NOMO-1 treated with DMSO at 0.1 percent for 48 hours (cell line): Measurements from ENCODE around the gene RPS6KC1.
"Not testable (repeated sequence)": the region's sequence is repeated elsewhere in the genome, so short reads cannot be mapped to it uniquely, and the experiment has no call there.

Source experiments
- DNase-seq: peaks from one replicate; lab custom pipeline; 2025; ENCODE audit not compliant: unreplicated experiment; lab: John Stamatoyannopoulos, UW

RPS6KC1 gene, protein sequence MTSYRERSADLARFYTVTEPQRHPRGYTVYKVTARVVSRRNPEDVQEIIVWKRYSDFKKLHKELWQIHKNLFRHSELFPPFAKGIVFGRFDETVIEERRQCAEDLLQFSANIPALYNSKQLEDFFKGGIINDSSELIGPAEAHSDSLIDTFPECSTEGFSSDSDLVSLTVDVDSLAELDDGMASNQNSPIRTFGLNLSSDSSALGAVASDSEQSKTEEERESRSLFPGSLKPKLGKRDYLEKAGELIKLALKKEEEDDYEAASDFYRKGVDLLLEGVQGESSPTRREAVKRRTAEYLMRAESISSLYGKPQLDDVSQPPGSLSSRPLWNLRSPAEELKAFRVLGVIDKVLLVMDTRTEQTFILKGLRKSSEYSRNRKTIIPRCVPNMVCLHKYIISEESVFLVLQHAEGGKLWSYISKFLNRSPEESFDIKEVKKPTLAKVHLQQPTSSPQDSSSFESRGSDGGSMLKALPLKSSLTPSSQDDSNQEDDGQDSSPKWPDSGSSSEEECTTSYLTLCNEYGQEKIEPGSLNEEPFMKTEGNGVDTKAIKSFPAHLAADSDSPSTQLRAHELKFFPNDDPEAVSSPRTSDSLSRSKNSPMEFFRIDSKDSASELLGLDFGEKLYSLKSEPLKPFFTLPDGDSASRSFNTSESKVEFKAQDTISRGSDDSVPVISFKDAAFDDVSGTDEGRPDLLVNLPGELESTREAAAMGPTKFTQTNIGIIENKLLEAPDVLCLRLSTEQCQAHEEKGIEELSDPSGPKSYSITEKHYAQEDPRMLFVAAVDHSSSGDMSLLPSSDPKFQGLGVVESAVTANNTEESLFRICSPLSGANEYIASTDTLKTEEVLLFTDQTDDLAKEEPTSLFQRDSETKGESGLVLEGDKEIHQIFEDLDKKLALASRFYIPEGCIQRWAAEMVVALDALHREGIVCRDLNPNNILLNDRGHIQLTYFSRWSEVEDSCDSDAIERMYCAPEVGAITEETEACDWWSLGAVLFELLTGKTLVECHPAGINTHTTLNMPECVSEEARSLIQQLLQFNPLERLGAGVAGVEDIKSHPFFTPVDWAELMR

DNA sequence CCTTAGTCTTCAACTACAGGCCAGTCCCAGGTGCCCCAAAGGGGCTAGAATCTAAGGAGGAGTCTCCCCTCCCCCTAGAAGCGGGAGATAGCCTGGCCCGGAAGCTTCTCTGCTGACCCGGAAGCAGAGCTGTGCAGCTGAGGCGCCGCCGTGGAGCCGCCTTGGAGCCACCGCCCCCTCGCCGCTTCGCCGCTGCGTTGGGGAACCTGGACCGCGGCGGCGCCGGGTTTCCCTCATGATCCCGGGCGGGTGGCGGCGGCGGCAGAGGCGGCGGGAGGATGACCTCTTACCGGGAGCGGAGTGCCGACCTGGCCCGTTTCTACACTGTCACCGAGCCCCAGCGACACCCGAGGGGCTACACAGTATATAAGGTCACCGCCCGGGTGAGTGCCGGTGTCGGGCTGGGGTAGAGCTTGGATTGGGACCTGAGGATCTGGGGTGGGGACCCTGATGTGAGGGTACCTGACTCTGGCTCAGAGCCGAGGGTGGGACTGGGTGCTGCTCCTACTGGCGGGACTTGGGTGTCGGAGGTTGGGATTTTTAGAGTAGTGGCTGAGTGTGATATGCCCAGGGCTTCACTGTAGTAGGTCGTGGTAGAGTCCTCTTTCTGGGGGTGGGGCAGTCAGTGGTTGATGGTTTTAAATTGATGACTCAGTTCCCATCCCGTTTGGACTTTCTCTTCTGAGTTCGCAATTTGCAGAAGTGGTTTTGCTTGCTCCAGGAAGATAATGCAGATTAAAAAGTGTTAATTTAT lies at the start of gene RPS6KC1:
Gene RPS6KC1, plus strand, starts transcription at position 115 of the 754 bp plus-strand sequence. Its CDS starts 164 bp downstream, at position 279.
- peak; percentile 83 for DNase-seq

GRCh38 chr1:213003256-213003655 lies 47.8 kb upstream of the RPS6KC1 start:
- DNase-seq = no peak

GRCh38 chr1:213008564-213008963 lies 42.5 kb upstream of the RPS6KC1 start:
- peak; percentile 63 for DNase-seq

- peak; percentile 17 for DNase-seq
Observed at GRCh38 chr1:213014642-213015041, 36.4 kb upstream of the RPS6KC1 start.

- DNase-seq = peak; percentile 96
Observed at GRCh38 chr1:213015099-213016050, 35.7 kb upstream of the RPS6KC1 start, which contains the start of gene ANGEL2. Gene ANGEL2, minus strand, starts transcription at chr1:213015867. Its CDS starts 196 bp downstream, at chr1:213015671.

GRCh38 chr1:213017447-213018273 lies 33.4 kb upstream of the RPS6KC1 start:
- DNase-seq = no peak

DNA sequence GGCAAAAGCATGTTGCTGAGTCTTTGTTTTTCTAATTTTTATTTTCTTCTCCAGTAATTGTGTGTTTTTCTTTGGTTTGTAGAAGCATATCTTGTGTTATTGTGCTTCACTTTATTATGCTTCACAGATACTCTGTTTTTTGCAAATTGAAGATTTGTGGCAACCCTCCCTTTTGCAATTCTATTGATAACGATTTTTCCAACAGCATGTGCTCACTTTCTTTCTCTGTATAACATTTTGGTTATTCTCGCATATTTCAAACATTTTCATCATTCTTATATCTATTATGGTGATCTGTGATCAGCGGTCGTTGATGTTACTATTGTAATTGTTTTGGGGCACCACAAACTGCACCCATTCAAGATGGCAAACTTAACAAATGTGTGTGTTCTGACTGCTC lies 31.6 kb upstream of the RPS6KC1 start:
- DNase-seq = no peak

DNA sequence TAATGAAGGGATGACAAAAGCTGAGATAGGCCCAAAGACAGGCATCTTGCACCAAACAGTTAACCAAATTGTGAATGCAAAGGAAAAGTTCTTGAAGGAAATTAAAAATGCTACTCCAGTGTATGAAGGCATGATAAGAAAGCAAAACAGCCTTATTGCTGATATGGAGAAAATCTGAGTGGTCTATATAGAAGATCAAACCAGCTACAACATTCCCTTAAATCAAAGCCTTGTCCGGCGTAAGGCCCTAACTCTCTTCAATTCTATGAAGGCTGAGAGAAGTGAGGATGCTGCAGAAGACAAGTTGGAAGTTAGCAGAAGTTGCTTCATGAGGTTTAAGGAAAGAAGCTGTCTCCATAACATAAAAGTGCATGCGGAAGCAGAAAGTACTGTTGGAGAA lies 31.0 kb upstream of the RPS6KC1 start:
- no peak for DNase-seq

GRCh38 chr1:213027024-213027423 lies 24.0 kb upstream of the RPS6KC1 start:
- DNase-seq = not testable (repeated sequence)

DNA sequence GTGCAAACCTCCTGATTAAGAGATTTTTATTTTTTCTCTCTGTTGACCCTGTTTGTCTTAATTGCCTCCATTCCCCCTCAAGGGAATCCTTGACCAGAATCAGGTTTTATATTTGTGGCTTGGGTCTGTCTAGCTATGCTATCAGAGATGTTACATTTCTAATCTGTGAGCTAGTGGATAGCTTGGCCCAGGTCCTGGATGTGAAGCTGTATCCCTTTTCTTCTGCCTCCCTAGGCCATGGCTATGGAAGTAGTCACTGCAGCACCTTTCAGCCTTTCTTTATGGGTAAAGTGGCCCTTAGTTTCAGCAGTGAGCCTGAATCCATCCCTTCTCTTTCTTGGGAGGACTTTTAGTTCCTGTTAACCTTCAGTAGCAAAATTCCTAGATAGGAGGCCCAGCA lies 18.4 kb upstream of the RPS6KC1 start:
- no peak for DNase-seq

DNA sequence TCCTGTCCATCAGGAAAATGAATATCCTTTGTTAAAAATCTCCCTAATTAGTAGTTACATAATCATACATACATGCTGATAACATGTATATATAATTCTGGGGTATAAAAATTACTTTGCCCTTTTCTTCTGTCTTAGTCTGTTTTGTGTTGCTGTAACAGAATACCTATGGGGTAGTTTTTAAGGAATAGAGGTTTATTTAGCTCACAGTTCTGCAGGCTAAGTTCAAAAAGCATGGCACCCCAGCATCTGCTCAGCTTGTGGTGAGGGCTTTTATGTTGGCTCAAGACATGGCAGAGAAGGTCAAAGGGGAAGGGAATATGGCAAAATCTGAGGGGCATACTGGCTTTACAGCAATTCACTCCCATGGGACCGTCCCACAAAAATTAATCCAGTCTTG lies 16.3 kb upstream of the RPS6KC1 start:
- no peak for DNase-seq

GRCh38 chr1:213035573-213035972 lies 15.5 kb upstream of the RPS6KC1 start:
- DNase-seq = no peak

- DNase-seq = no peak
Observed at GRCh38 chr1:213041443-213041842, 9.6 kb upstream of the RPS6KC1 start.

- not testable (repeated sequence) for DNase-seq
Observed at GRCh38 chr1:213045321-213046226, 5.5 kb upstream of the RPS6KC1 start.

DNA sequence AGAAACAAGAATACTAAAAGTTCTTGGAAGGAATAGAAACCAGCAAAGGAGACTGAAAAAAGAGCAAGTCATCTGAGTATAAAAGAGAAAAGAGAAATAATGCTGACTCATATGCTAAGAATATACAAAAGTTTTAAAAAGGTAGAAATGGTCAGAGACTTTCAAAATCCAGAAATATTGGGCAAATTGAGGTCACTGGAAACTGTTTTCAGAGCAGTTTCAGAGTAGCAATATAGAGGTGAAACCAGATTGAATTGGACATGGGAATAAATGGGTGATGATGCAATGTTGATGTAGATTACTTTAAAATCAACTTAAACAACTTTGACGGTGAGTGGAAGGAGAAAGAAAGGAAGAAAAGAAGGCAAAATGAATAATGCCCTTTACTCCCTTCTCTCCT lies 1.8 kb upstream of the RPS6KC1 start:
- DNase-seq = peak; percentile 68

DNA sequence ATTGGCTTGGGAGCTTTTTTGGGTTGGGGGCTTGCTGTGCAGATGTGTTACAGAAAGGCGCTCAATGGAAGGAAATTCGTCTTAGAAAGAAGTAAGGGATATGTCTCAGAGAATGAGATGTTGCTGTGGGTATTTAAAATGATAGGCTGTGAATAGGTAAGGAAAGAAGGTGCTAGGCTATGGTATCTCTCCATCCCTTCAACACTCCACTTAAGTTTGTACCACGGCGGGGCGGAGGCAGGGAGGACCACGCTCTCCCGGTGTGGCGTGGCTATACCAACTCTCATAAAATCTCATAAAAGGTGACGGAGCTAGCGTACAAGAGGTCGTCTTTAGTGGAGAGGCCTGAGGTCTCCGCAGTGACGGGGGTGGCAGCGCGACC lies 305 bp upstream of the RPS6KC1 start:
- no peak for DNase-seq

GRCh38 chr1:213051881-213052202 lies 801 bp downstream of the RPS6KC1 start:
- no peak for DNase-seq

DNA sequence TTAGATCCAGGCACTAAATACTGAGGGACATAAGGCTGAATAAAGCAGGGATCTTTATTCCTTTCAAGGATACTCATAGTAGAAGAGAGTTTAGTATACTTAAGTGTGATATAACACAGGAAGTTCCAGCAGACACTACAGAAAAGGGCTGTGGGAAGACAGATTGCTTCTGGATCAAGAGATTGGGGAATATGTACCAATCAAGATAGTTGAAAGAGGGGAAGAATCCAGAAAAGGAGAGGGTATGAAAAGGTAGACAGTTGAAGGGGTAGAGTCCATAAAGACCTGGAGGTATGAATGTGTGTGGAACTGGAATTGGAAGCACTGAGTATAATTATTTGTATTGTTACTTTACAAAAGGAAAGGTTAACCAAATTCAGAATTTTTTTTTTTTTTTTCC lies 2.4 kb downstream of the RPS6KC1 start:
- DNase-seq = no peak
